Anterior cingulate cortex (tissue), 58 donors: ENCODE measurements around the gene KRT12.

Experiments
- DNase-seq, 58 donors: peaks; one replicate each; lab custom pipeline; 2025; lab: John Stamatoyannopoulos, UW

KRT12 gene

GRCh38 chr17:40848583-40849235 lies 18.3 kb downstream of the KRT12 start:
- no peak for DNase-seq

- no peak for DNase-seq
Measured at GRCh38 chr17:40846515-40847144, 20.4 kb downstream of the KRT12 start.

GRCh38 chr17:40844671-40845107 lies 22.3 kb downstream of the KRT12 start:
- DNase-seq: no peak

DNA sequence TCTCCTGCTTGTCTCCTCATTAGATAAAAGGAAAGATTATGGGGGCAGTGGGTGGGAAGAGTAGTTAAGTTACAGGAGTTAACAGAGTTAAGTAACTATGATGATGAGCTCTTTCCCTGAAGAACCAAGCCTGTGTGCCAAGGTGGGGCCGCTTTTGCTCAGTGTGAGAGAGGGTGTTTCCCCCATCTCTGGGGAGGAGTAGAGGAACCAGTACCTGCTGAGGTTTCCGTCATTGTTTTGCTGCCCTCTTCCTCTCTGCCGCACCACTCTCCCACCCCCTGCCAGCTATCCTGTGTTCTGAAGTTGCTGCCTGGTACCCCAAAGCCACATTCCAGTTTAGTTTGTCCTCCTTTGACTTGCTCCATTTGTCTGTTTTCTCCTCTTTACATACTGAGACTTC lies 23.8 kb downstream of the KRT12 start:
- no peak for DNase-seq

GRCh38 chr17:40841246-40841645 lies 25.8 kb downstream of the KRT12 start:
- DNase-seq: no peak

- DNase-seq: no peak
Measured at GRCh38 chr17:40839194-40839593, 27.8 kb downstream of the KRT12 start.

- no peak for DNase-seq
Measured at GRCh38 chr17:40836020-40836419, 31.0 kb downstream of the KRT12 start.

GRCh38 chr17:40833882-40834281 lies 33.1 kb downstream of the KRT12 start:
- no peak for DNase-seq

GRCh38 chr17:40832840-40833239 lies 34.2 kb downstream of the KRT12 start:
- DNase-seq: no peak

- DNase-seq: no peak
Measured at GRCh38 chr17:40830085-40830776, 36.8 kb downstream of the KRT12 start.

DNA sequence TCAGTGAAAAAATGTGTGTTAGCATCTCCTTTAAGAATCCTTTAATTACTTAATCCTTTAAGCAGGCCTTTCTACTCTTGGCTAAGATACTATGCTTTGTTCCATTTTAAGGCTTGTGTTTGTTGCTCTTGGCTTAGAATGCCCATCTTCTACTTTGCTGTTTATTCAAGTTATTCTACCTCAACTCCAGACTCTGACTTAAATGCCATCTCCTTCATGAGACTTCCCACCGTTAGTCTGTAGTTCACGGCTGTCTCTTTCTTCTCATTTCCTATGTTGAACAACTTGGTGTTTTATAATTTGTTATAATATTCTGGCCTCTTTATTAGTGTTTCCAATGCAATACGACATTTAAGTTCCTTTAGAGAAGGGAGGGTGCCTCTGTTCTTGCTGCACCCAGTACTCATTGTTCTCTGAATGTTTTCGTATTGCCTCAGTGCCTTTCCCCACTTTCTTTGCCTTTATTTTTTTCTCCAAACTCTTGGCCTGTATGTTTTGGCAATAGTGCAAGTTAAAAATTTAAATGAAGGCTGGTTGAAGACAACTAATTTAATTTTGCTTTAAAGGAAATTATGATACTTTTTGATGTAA lies 38.5 kb downstream of the KRT12 start:
- DNase-seq: no peak

- no peak for DNase-seq
Measured at GRCh38 chr17:40827746-40828453, 39.1 kb downstream of the KRT12 start.

- DNase-seq: no peak
Measured at GRCh38 chr17:40825599-40825998, 41.4 kb downstream of the KRT12 start.

DNA sequence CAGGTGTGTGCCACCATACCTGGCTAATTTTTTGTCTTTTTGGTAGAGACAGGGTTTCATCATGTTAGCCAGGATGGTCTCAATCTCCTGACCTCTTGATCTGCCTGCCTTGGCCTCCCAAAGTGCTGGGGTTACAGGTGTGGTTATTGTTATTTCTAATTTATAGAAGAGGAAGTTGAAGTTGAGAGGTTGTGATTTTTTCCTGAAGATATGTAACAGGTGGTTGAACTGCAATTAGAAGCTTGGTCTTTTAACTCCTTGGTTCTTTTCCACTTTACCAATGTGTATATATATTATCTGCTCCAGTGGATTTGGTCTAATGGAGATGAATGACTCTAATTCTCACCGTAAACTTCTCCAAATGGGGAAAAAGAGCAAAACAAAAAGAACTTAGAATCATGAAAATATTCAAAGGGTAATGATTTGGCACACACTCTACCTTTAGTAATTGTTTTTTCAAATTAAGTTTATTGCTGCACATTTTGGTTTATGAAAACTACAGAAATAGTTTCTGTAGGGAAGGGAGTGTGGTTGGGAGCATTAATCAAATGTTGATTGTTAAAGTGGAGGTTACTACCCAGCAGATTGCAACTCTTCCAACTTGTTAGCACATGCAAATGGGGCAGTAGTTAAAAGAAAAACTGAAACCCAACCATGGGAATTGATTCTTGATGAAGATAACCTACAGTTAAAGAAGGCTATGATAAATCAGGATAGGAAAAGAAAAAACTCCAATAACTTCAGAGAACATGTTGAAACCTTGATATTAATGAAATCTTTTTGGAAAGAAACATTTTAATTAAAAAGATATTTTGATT lies 42.8 kb downstream of the KRT12 start:
- no peak for DNase-seq

DNA sequence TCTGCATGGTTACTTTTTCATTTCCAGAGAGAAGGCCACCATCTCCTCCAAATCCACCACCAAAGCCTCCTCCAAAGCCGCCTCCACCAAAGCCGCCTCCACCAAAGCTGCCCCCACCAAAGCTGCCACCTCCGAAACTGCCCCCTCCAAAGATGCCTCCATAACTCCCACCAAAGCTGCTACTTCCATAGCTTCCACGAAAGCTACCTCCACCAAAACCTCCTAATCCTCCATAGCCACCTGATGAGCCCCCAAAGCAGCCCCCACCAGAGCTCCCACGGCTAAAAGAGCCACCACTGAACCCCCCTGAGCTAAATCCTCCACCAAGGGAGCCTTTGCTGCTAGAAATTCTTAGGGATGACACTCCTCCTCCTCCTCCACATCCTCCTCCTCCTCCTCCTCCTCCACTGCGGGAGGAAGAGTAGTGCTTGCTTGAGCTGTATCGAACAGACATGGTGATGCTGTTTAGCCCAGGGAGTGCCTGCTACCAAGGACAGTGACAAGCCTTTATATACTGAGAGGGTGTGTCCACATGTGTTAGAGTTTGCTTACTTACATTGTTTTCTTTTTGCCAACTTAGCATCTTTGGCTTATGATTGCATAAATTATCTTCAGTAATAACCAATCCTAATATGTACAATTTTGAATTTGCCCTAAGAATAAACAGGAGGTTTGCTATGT lies 44.8 kb downstream of the KRT12 start, which contains the start of gene KRT10:
TSS of gene KRT10 (minus strand) at position 483 of the 681 bp plus-strand sequence. CDS start at position 454, 29 bp downstream.
- DNase-seq: no peak

DNA sequence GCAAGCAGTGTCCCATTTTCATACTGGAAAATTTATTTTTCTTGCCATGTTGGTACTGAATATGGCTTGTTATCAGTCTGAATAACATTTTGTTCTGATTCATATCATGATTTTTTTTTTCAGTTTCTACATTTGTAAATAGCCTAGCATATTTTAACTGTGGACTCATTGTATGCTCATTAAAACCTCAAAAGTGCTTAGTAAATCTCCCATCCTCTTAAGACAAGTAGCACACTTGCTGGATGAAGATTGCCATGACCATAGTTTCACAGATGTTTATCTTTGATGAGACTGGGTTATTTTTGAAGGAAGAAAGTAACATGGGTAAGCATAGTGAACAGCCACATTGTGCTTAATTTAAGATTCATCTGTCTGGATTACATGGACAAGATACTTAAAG lies 45.5 kb downstream of the KRT12 start:
- no peak for DNase-seq

GRCh38 chr17:40820228-40820838 lies 46.7 kb downstream of the KRT12 start:
- DNase-seq: no peak

DNA sequence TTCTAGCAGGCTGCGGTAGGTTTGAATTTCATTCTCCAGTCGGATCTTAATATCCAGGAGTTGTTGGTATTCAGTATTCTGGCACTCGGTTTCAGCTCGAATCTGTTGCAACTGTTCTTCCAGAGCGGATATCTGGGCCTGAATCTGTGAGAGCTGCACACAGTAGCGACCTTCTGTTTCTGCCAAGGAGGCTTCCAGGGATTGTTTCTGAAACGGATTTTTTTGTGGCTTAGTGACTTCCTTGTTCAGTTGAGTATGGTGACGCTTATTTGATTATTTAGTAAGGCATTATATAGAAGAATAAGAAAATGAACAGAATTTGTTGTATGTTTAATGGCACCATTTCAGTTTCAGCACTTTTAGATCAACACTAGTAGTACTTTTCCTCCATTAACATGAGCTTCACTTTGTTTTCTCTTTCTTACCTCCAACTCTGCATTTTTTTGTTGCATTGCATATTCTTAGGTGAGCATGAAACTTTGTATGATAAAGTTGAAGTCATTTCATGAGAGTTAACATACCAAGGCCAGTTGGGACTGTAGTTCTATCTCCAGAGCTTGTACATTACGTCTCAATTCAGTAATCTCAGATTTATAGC lies 47.4 kb downstream of the KRT12 start:
- no peak for DNase-seq
